ENCODE data around the gene KRT75. TPM values are rescaled to one million over a fixed set of nuclear protein-coding genes. Genes with fewer than 3 reads are reported as not detected.

Gene KRT75
- total RNA-seq, 1 experiment from 2014 or later, result not detected

- TF ChIP-seq PRRX2 (CRISPR knock-in tag; IDR thresholded peaks at IDR 0.05) (no peak), TEAD4 (CRISPR knock-in tag; IDR thresholded peaks at IDR 0.05) (no peak), SOX15 (CRISPR knock-in tag; IDR thresholded peaks at IDR 0.05) (no peak)
- TF ChIP-seq, protein P1, sequence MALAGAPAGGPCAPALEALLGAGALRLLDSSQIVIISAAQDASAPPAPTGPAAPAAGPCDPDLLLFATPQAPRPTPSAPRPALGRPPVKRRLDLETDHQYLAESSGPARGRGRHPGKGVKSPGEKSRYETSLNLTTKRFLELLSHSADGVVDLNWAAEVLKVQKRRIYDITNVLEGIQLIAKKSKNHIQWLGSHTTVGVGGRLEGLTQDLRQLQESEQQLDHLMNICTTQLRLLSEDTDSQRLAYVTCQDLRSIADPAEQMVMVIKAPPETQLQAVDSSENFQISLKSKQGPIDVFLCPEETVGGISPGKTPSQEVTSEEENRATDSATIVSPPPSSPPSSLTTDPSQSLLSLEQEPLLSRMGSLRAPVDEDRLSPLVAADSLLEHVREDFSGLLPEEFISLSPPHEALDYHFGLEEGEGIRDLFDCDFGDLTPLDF (CRISPR knock-in tag; IDR thresholded peaks at IDR 0.05), result no peak
- TF ChIP-seq, protein P2, sequence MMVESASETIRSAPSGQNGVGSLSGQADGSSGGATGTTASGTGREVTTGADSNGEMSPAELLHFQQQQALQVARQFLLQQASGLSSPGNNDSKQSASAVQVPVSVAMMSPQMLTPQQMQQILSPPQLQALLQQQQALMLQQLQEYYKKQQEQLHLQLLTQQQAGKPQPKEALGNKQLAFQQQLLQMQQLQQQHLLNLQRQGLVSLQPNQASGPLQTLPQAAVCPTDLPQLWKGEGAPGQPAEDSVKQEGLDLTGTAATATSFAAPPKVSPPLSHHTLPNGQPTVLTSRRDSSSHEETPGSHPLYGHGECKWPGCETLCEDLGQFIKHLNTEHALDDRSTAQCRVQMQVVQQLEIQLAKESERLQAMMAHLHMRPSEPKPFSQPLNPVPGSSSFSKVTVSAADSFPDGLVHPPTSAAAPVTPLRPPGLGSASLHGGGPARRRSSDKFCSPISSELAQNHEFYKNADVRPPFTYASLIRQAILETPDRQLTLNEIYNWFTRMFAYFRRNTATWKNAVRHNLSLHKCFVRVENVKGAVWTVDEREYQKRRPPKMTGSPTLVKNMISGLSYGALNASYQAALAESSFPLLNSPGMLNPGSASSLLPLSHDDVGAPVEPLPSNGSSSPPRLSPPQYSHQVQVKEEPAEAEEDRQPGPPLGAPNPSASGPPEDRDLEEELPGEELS (CRISPR knock-in tag; IDR thresholded peaks at IDR 0.05), result no peak
- TF ChIP-seq, protein P3, sequence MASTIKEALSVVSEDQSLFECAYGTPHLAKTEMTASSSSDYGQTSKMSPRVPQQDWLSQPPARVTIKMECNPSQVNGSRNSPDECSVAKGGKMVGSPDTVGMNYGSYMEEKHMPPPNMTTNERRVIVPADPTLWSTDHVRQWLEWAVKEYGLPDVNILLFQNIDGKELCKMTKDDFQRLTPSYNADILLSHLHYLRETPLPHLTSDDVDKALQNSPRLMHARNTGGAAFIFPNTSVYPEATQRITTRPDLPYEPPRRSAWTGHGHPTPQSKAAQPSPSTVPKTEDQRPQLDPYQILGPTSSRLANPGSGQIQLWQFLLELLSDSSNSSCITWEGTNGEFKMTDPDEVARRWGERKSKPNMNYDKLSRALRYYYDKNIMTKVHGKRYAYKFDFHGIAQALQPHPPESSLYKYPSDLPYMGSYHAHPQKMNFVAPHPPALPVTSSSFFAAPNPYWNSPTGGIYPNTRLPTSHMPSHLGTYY (CRISPR knock-in tag; IDR thresholded peaks at IDR 0.05), result no peak
Measured at GRCh38 chr12:52439420-52439819, 5.2 kb upstream of the KRT75 start (continued).

DNA sequence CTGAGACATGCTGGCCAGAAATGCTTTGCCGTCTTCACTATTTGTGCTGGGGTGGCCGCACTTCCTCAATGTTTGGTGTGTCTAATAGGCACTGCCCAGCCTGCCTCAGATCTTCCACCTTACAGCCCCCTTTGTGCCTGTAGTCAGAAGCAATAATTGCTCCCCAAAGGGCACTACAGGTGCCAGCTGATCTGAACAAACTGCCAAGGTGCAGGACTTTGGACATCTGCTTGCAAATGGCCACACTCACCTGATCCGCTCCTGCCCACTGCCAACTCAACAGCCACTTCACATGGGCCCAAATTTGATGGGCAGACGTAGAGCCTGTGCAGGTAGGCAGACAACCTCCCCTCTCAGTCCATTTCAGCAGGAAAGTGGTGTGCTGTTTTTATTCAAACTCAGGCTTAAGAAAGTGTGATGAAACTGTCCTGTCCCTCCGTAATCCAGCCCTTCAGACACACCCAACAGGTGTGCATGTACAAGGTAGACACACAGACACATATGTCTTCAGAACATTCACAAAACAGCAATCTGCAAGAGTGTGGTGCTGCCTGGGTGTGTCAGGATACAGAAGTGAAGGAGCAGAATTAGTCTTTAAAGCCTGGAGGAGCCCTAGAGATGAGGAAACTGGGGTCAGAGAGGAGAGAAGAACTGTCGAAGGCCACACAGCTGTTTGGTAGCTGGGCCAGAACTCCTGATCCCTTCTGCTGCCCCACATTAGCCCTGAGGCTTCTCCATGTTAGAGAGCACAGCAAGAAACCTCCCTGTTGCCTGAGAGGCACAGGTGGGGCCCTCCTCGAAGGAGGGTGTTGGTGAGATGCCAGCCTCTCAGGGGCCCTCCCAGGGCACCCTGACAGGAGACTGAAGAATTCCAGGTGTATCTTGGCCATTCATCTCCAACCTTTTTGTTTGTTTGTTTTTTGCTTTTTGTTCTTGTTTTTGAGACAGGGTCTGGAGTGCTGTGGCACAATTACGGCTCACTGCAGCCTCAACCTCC, 4.4 kb upstream of the KRT75 start:
- TF ChIP-seq, protein P4, sequence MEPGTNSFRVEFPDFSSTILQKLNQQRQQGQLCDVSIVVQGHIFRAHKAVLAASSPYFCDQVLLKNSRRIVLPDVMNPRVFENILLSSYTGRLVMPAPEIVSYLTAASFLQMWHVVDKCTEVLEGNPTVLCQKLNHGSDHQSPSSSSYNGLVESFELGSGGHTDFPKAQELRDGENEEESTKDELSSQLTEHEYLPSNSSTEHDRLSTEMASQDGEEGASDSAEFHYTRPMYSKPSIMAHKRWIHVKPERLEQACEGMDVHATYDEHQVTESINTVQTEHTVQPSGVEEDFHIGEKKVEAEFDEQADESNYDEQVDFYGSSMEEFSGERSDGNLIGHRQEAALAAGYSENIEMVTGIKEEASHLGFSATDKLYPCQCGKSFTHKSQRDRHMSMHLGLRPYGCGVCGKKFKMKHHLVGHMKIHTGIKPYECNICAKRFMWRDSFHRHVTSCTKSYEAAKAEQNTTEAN (CRISPR knock-in tag; IDR thresholded peaks at IDR 0.05), result no peak
- TF ChIP-seq TP53 (CRISPR knock-in tag; IDR thresholded peaks at IDR 0.05) (no peak), E2F4 (CRISPR knock-in tag; IDR thresholded peaks at IDR 0.05; ENCODE audit: borderline replicate concordance, low read depth) (no peak), HMGXB4 (CRISPR knock-in tag; IDR thresholded peaks at IDR 0.05) (no peak), RORB (CRISPR knock-in tag; IDR thresholded peaks at IDR 0.05) (no peak), FOXK1 (CRISPR knock-in tag; IDR thresholded peaks at IDR 0.05) (no peak), ZNF263 (CRISPR knock-in tag; IDR thresholded peaks at IDR 0.05; ENCODE audit: low read depth) (no peak), ZNF138 (CRISPR knock-in tag; conservative IDR thresholded peaks at IDR 0.05) (no peak), ZSCAN18 (CRISPR knock-in tag; IDR thresholded peaks at IDR 0.05) (no peak), SMAD3 (CRISPR knock-in tag; IDR thresholded peaks at IDR 0.05; ENCODE audit: borderline replicate concordance) (no peak), ZNF317 (CRISPR knock-in tag; IDR thresholded peaks at IDR 0.05; ENCODE audit: borderline replicate concordance, low read depth) (no peak), NR2C2 (CRISPR knock-in tag; IDR thresholded peaks at IDR 0.05) (no peak), GRHL2 (CRISPR knock-in tag; IDR thresholded peaks at IDR 0.05; ENCODE audit: insufficient replicate concordance, severe bottlenecking) (no peak), RELA (CRISPR knock-in tag; IDR thresholded peaks at IDR 0.05; ENCODE audit: borderline replicate concordance) (no peak), ETV6 (CRISPR knock-in tag; IDR thresholded peaks at IDR 0.05) (no peak), TCF7 (CRISPR knock-in tag; IDR thresholded peaks at IDR 0.05; ENCODE audit: low read depth) (no peak), NFE2L1 (CRISPR knock-in tag; IDR thresholded peaks at IDR 0.05) (no peak), ZNF416 (CRISPR knock-in tag; IDR thresholded peaks at IDR 0.05) (no peak), ZNF219 (CRISPR knock-in tag; IDR thresholded peaks at IDR 0.05; ENCODE audit: borderline replicate concordance) (no peak)

More for the DNA sequence above, 4.4 kb upstream of the KRT75 start:
- no peaks in the 10 kb centered on the region for H3K36me3 Mint-ChIP-seq
- H3K27me3 Mint-ChIP-seq (ENCODE audit: low read depth), result no peaks in the 10 kb centered on the region
- H3K4me1 Mint-ChIP-seq, result peaks cover 30% of the 10 kb centered on the region
- no peak overlapping the region for H3K27ac Mint-ChIP-seq
- H3K4me3 Mint-ChIP-seq, result no peak overlapping the region
- POLR2A ChIA-PET, result no interaction called here
- DNase-seq (ENCODE audit: low spot score), result no peak
- CTCF ChIA-PET, result no interaction called here
- H3K9me3 Mint-ChIP-seq, result no peaks in the 10 kb centered on the region
- ATAC-seq, result no peak
